ENCODE results near the gene MYPN. TPM values are rescaled to one million over a fixed set of nuclear protein-coding genes. Genes with fewer than 3 reads are reported as not detected.
"Not testable (repeated sequence)": the region's sequence is repeated elsewhere in the genome, so short reads cannot be mapped to it uniquely, and the experiment has no call there.

The MYPN gene
- total and polyA plus RNA-seq, 4 donors, result 0.01 to 0.08 (median 0.03) TPM; not detected in 1

DNA sequence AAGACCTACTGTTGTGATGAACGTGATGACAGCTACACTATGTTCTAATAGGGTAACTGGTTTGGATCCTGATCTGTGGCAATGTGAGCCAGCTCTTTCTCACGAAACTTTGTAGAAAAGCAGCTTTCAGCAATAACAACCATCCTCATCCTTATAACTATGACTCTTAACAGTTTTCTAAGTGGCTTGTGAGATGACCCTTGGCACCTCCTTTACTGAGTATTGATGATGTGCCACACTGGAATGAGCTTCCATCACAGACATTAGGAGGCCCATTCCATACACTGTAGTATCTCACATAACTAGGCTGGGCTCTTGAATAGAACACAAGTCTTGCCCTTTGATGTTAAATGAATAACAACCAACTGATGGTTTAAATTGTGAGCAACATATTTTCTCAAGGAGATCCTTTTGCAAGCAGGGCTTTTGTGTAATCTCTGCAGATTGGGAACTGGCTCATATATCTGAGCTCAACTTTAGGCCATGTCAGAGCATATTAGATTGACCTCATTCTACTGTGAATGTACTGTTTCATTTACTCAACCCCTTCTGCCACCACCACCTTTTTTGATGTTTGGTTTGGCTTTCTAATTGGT lies 46.4 kb downstream of the MYPN start (continued):
- TF ChIP-seq, protein P1, sequence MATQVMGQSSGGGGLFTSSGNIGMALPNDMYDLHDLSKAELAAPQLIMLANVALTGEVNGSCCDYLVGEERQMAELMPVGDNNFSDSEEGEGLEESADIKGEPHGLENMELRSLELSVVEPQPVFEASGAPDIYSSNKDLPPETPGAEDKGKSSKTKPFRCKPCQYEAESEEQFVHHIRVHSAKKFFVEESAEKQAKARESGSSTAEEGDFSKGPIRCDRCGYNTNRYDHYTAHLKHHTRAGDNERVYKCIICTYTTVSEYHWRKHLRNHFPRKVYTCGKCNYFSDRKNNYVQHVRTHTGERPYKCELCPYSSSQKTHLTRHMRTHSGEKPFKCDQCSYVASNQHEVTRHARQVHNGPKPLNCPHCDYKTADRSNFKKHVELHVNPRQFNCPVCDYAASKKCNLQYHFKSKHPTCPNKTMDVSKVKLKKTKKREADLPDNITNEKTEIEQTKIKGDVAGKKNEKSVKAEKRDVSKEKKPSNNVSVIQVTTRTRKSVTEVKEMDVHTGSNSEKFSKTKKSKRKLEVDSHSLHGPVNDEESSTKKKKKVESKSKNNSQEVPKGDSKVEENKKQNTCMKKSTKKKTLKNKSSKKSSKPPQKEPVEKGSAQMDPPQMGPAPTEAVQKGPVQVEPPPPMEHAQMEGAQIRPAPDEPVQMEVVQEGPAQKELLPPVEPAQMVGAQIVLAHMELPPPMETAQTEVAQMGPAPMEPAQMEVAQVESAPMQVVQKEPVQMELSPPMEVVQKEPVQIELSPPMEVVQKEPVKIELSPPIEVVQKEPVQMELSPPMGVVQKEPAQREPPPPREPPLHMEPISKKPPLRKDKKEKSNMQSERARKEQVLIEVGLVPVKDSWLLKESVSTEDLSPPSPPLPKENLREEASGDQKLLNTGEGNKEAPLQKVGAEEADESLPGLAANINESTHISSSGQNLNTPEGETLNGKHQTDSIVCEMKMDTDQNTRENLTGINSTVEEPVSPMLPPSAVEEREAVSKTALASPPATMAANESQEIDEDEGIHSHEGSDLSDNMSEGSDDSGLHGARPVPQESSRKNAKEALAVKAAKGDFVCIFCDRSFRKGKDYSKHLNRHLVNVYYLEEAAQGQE (IDR thresholded peaks at IDR 0.05), result no peak
- TF ChIP-seq FOXA2 (IDR thresholded peaks at IDR 0.05), result no peak

- Histone ChIP-seq H3K36me3 (ENCODE audit: control insufficient read depth in 4 of 4, insufficient read depth in 3 of 4, low read depth in 1 of 4, low read length in 3 of 4) (no peaks in the 10 kb centered on the region), H3K4me1 (ENCODE audit: control insufficient read depth in 4 of 4, insufficient read depth in 4 of 4, low read length in 3 of 4) (peaks cover 0 to 6% (median 0%) of the 10 kb centered on the region in 4 donors), H3K4me3 (ENCODE audit: low read depth in 1 of 3, low read length in 3 of 3) (no peak overlapping the region), H3K27ac (ENCODE audit: low read depth in 1 of 2, low read length in 2 of 2) (no peak overlapping the region), H3K27me3 (ENCODE audit: control insufficient read depth in 4 of 4, insufficient read depth in 4 of 4, low read length in 3 of 4) (no peaks in the 10 kb centered on the region), H3K9ac (ENCODE audit: low read depth in 1 of 2, low read length in 2 of 2) (no peak overlapping the region), H3K9me3 (ENCODE audit: control insufficient read depth in 4 of 4, low read length in 3 of 4) (no peaks in the 10 kb centered on the region)
- DNase-seq (ENCODE audit: low spot score), result peak; percentile 66
- TF ChIP-seq YY1 (IDR thresholded peaks at IDR 0.05) (no peak), CTCF (IDR thresholded peaks at IDR 0.05; ENCODE audit: low read depth, low read length, missing input control) (peak; percentile 84), MAX (IDR thresholded peaks at IDR 0.05) (no peak), RAD21 (IDR thresholded peaks at IDR 0.05) (peak; percentile 94 to 96), JUND (IDR thresholded peaks at IDR 0.05) (no peak), RXRA (IDR thresholded peaks at IDR 0.05) (no peak)
- WGBS, result 30% methylated on average over 11 of the region's 11 CpGs
Measured at GRCh38 chr10:68156373-68157185, 47.3 kb downstream of the MYPN start.

- WGBS, result 86% methylated on average over 7 of the region's 7 CpGs
- not testable (repeated sequence) for H3K27ac ChIP-seq (ENCODE audit: low read depth in 1 of 2, low read length in 2 of 2); H3K4me1 ChIP-seq (ENCODE audit: control insufficient read depth in 4 of 4, insufficient read depth in 4 of 4, low read length in 3 of 4); H3K9me3 ChIP-seq (ENCODE audit: control insufficient read depth in 4 of 4, low read length in 3 of 4); H3K36me3 ChIP-seq (ENCODE audit: control insufficient read depth in 4 of 4, insufficient read depth in 3 of 4, low read depth in 1 of 4, low read length in 3 of 4); H3K9ac ChIP-seq (ENCODE audit: low read depth in 1 of 2, low read length in 2 of 2); H3K27me3 ChIP-seq (ENCODE audit: control insufficient read depth in 4 of 4, insufficient read depth in 4 of 4, low read length in 3 of 4); H3K4me3 ChIP-seq (ENCODE audit: low read depth in 1 of 3, low read length in 3 of 3); DNase-seq (ENCODE audit: low spot score)
Measured at GRCh38 chr10:68157522-68157921, 48.2 kb downstream of the MYPN start.
